CD4-positive, CD25-positive, alpha-beta regulatory T cell (primary cell): ENCODE measurements around the gene CA5A. TPM values are rescaled to one million over a fixed set of nuclear protein-coding genes. Genes with fewer than 3 reads are reported as not detected.

Experiments used
- ATAC-seq, 2 donors: fragments of 150-1000 bp; cut with Tn5 transposase; one replicate each; pipeline ENCODE4 v1.10.0; 2021; ENCODE audit warnings: low read depth in 2 of 2, moderate number of reproducible peaks in 2 of 2, moderate library complexity in 1 of 2
- DNase-seq, 3 donors: peaks; one replicate each; pipeline versions ENCODE4 v3.0.0 to v3.0.0-alpha.2; 2012 to 2022; ENCODE audit warnings: mixed read lengths in 1 of 3
- H3K27ac ChIP-seq: one replicate; pipeline ENCODE4 v1.7.0; 2013; ENCODE audit warnings: mild to moderate bottlenecking, low read length; ENCODE audit not compliant: insufficient read depth, poor library complexity, severe bottlenecking
- H3K27me3 ChIP-seq: one replicate; pipeline ENCODE4 v1.7.0; 2013; ENCODE audit warnings: low read length; ENCODE audit not compliant: control insufficient read depth, insufficient read depth
- H3K36me3 ChIP-seq: one replicate; pipeline ENCODE4 v1.7.0; 2013; ENCODE audit warnings: mild to moderate bottlenecking, low read length, moderate library complexity; ENCODE audit not compliant: control insufficient read depth, insufficient read depth
- H3K4me1 ChIP-seq: 2 replicates; pipeline ENCODE4 v1.7.0; 2013; ENCODE audit warnings: mild to moderate bottlenecking, low read length; ENCODE audit not compliant: insufficient read depth, control insufficient read depth, poor library complexity, severe bottlenecking
- H3K4me3 ChIP-seq: one replicate; pipeline ENCODE4 v1.7.0; 2013; ENCODE audit warnings: low read depth, mild to moderate bottlenecking, low read length, moderate library complexity
- H3K9me3 ChIP-seq, 2 experiments: 1 replicate in 1 of 2; 2 replicates in 1 of 2; pipeline ENCODE4 v1.7.0; 2013; ENCODE audit warnings: low read length in 2 of 2, mild to moderate bottlenecking in 1 of 2, moderate library complexity in 1 of 2; ENCODE audit not compliant: control insufficient read depth in 2 of 2
- H3K27ac Mint-ChIP-seq, 3 donors: one replicate each; pipeline ENCODE4 v1.8.0; 2020 to 2022; ENCODE audit warnings: mild to moderate bottlenecking in 3 of 3, mixed read lengths in 3 of 3, moderate library complexity in 2 of 3
- H3K27me3 Mint-ChIP-seq: one replicate; pipeline ENCODE4 v1.8.0; 2022; ENCODE audit warnings: mild to moderate bottlenecking, mixed read lengths
- H3K36me3 Mint-ChIP-seq: one replicate; pipeline ENCODE4 v1.8.0; 2020; ENCODE audit warnings: mixed read lengths
- H3K4me1 Mint-ChIP-seq, 4 donors: one replicate each; pipeline ENCODE4 v1.8.0; 2020 to 2022; ENCODE audit warnings: mixed read lengths in 4 of 4, mild to moderate bottlenecking in 1 of 4
- H3K4me3 Mint-ChIP-seq, 4 donors: one replicate each; pipeline ENCODE4 v1.8.0; 2020 to 2022; ENCODE audit warnings: mild to moderate bottlenecking in 4 of 4, mixed read lengths in 4 of 4, moderate library complexity in 3 of 4
- H3K9me3 Mint-ChIP-seq, 7 donors: one replicate each; pipeline ENCODE4 v1.8.0; 2020 to 2022; ENCODE audit warnings: mixed read lengths in 7 of 7, mild to moderate bottlenecking in 3 of 7, moderate library complexity in 2 of 7
- polyA plus RNA-seq, 4 donors: library from polyadenylated mRNA; unstranded; fragments of 300-500 nt; fragmentation: Illumina TruSeq; gene quantifications; one replicate each; pipeline ENCODE4 v1.2.3, GENCODE V29; 2021
- total RNA-seq: library from RNA; stranded (reverse); gene quantifications from one replicate; pipeline ENCODE4 v1.2.3, GENCODE V29; 2022

The CA5A gene
- total and polyA plus RNA-seq, 5 donors from 2014 or later: not detected

GRCh38 chr16:87855852-87856715, 80.2 kb downstream of the CA5A start:
- Mint-ChIP-seq H3K4me3 (peak overlapping the region; percentile 78 to 93 (median 88)), H3K9me3 (no peaks in the 10 kb centered on the region), H3K27ac (peak overlapping the region; percentile 87 to 95 (median 89)), H3K4me1 (peaks cover 0 to 73% (median 27%) of the 10 kb centered on the region in 4 donors), H3K27me3 (no peaks in the 10 kb centered on the region), H3K36me3 (peaks cover 12% of the 10 kb centered on the region)
- Histone ChIP-seq H3K27ac (peak overlapping the region; percentile 75), H3K36me3 (peaks cover 4% of the 10 kb centered on the region), H3K4me1 (peaks cover 61% of the 10 kb centered on the region), H3K4me3 (peak overlapping the region; percentile 61), H3K9me3 (no peaks in the 10 kb centered on the region), H3K27me3 (no peaks in the 10 kb centered on the region)
- DNase-seq (peak in 2 of 3 donors; percentile 45 to 83), ATAC-seq (peak; percentile 67 to 75)

- H3K27me3 ChIP-seq: no peaks in the 10 kb centered on the region
- H3K4me3 ChIP-seq: peak overlapping the region; percentile 61
- Mint-ChIP-seq H3K27ac (peak overlapping the region; percentile 67 to 87 (median 86)), H3K27me3 (no peaks in the 10 kb centered on the region), H3K4me1 (peaks cover 0 to 70% (median 24%) of the 10 kb centered on the region in 4 donors), H3K4me3 (peak overlapping the region; percentile 78 to 93 (median 88)), H3K36me3 (peaks cover 14% of the 10 kb centered on the region), H3K9me3 (no peaks in the 10 kb centered on the region)
- ATAC-seq (no peak), DNase-seq (no peak)
- H3K9me3 ChIP-seq: no peaks in the 10 kb centered on the region
- peak overlapping the region; percentile 75 for H3K27ac ChIP-seq
- H3K4me1 ChIP-seq: peaks cover 58% of the 10 kb centered on the region
- H3K36me3 ChIP-seq: peaks cover 10% of the 10 kb centered on the region
Observed at GRCh38 chr16:87854907-87855683, 81.2 kb downstream of the CA5A start.

- DNase-seq (peak in 1 of 3 donors; percentile 46), ATAC-seq (no peak)
- peaks cover 10% of the 10 kb centered on the region for H3K36me3 ChIP-seq
- H3K27ac Mint-ChIP-seq: peak overlapping the region; percentile 90 to 94 (median 91)
- no peaks in the 10 kb centered on the region for H3K9me3 Mint-ChIP-seq
- H3K4me3 Mint-ChIP-seq: peak overlapping the region; percentile 76 to 90 (median 84)
- no peaks in the 10 kb centered on the region for H3K27me3 Mint-ChIP-seq
- peak overlapping the region; percentile 61 for H3K4me3 ChIP-seq
- peaks cover 61% of the 10 kb centered on the region for H3K4me1 ChIP-seq
- peaks cover 0 to 66% (median 24%) of the 10 kb centered on the region in 4 donors for H3K4me1 Mint-ChIP-seq
- peaks cover 9% of the 10 kb centered on the region for H3K36me3 Mint-ChIP-seq
- no peaks in the 10 kb centered on the region for H3K27me3 ChIP-seq
- H3K27ac ChIP-seq: peak overlapping the region; percentile 75
- no peaks in the 10 kb centered on the region for H3K9me3 ChIP-seq
Observed at GRCh38 chr16:87854053-87854906, 82.0 kb downstream of the CA5A start.

- Mint-ChIP-seq H3K27me3 (no peaks in the 10 kb centered on the region), H3K4me3 (peak overlapping the region; percentile 58 to 90 (median 74)), H3K27ac (peak overlapping the region; percentile 51 to 91 (median 89)), H3K36me3 (peaks cover 9% of the 10 kb centered on the region), H3K9me3 (no peaks in the 10 kb centered on the region), H3K4me1 (peaks cover 0 to 59% (median 24%) of the 10 kb centered on the region in 4 donors)
- peaks cover 59% of the 10 kb centered on the region for H3K4me1 ChIP-seq
- no peaks in the 10 kb centered on the region for H3K27me3 ChIP-seq
- DNase-seq: peak; percentile 74 to 92 (median 75)
- H3K27ac ChIP-seq: peak overlapping the region; percentile 75
- no peaks in the 10 kb centered on the region for H3K9me3 ChIP-seq
- H3K36me3 ChIP-seq: peaks cover 10% of the 10 kb centered on the region
- peak overlapping the region; percentile 59 for H3K4me3 ChIP-seq
- ATAC-seq: peak; percentile 60 to 66
Observed at GRCh38 chr16:87853411-87854052, 82.8 kb downstream of the CA5A start.

GRCh38 chr16:87851601-87852000, 84.7 kb downstream of the CA5A start:
- no peaks in the 10 kb centered on the region for H3K9me3 ChIP-seq
- peaks cover 41% of the 10 kb centered on the region for H3K4me1 ChIP-seq
- H3K4me3 Mint-ChIP-seq: no peak overlapping the region
- H3K4me1 Mint-ChIP-seq: peaks cover 0 to 39% (median 16%) of the 10 kb centered on the region in 4 donors
- H3K27me3 Mint-ChIP-seq: no peaks in the 10 kb centered on the region
- DNase-seq (no peak), ATAC-seq (no peak)
- H3K27me3 ChIP-seq: no peaks in the 10 kb centered on the region
- peaks cover 10% of the 10 kb centered on the region for H3K36me3 ChIP-seq
- H3K9me3 Mint-ChIP-seq: no peaks in the 10 kb centered on the region
- no peak overlapping the region for H3K27ac ChIP-seq
- no peak overlapping the region for H3K4me3 ChIP-seq
- no peak overlapping the region for H3K27ac Mint-ChIP-seq
- H3K36me3 Mint-ChIP-seq: peaks cover 6% of the 10 kb centered on the region

- no peaks in the 10 kb centered on the region for H3K9me3 Mint-ChIP-seq
- DNase-seq (no peak), ATAC-seq (no peak)
- H3K4me1 Mint-ChIP-seq: peaks cover 0 to 37% (median 16%) of the 10 kb centered on the region in 4 donors
- no peak overlapping the region for H3K27ac Mint-ChIP-seq
- no peaks in the 10 kb centered on the region for H3K27me3 ChIP-seq
- H3K4me3 ChIP-seq: no peak overlapping the region
- H3K9me3 ChIP-seq: no peaks in the 10 kb centered on the region
- H3K27ac ChIP-seq: no peak overlapping the region
- H3K4me3 Mint-ChIP-seq: peak overlapping the region in 1 of 4 donors; percentile 40
- peaks cover 10% of the 10 kb centered on the region for H3K36me3 ChIP-seq
- H3K27me3 Mint-ChIP-seq: no peaks in the 10 kb centered on the region
- H3K4me1 ChIP-seq: peaks cover 37% of the 10 kb centered on the region
- H3K36me3 Mint-ChIP-seq: peaks cover 6% of the 10 kb centered on the region
Observed at GRCh38 chr16:87851141-87851587, 85.2 kb downstream of the CA5A start.
